NCI-H1417 (cell line): ENCODE results near the gene AQP1.

Source experiments
- DNase-seq, 3 experiments: peaks; one replicate each; lab custom pipeline; 2025; lab: John Stamatoyannopoulos, UW

The AQP1 gene

DNA sequence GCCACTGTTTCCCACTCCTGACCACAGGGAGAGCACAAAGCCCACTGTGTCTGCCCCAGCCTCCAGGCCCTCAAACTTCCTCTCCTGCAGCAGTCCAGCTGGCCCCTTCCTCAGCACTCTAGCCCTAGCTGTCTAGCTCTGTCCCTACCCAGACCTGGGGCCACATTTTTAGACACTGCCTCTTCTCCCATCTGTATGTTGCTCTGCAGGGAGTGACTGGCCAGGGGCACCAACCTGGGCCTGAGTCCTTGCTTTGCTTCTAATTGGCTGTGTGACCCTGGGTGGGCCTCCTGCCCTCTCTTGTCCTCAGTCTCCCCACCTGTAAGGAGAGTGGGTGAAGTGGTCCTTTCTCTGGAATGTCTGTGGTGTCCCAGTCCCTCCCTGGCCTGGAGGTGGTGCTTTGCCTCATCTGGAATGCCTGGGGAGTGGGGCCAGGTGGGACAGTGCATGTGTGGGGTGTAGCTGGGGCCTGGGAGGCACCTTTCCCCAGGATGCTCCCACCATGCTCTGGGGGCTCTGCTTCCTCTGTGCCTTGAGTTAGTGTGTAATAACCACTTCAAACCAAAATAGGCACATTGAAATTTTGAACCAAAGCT is 25.1 kb downstream of the AQP1 start:
- no peak for DNase-seq

DNA sequence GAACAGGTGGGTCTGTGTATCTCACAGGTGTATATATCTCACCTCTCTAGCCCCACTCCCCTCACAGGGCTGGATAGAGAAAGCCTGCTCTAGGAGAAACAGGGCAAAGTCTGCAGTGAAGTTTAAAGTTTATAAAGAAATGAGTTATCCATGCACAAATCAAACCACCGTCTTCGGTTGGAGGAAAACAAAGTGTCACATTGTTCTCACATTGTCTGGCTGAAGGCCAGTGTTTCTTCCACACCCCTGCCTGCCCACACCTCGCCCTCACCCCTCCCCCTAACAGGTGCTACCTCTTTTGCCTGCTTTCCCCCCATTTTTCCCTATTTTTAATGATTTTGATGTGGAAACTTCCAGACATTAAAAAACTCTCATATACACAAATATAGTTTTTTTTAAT is 25.8 kb downstream of the AQP1 start:
- no peak for DNase-seq

DNA sequence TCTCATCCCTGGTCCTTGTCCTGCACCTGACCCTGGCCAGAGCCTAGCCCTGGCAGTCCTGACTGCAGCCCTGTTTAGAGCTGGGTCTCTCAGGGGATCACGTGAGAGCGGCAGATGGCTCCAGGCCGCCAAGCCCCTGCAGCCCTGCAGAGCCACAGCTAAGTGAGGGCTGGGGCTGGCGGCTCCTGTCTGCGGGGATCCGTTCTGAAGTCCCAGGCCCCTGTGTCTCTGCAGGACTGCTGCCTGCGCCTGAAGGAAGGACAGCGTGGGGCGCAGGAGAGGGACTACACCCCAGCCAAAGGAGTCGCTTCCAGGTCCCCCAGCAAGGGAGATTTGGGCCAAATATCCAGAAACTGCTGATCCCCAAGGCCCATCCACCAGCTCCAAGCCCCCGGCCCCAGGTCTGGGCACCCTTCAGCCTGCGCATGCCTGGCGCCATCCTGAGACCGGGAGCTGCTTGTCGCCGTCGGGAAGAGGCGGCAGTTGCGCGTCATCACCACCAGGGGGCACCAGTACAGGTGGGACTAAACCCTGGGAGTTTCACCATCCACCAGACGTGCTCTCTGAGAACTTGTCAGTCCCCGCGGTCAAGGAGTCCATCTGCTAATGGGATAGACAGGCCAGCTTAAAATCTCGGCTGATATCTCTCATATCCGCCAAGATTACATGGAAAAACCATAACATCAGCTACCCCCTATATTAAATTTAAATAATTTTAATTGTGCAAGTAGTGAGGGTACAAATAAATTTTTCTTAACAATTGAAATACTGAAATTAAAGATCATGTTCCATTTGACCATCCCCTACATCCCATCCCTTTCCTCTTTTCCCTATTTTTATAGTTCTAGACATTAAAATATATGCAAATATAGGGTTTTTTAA is 27.0 kb downstream of the AQP1 start:
- peak; percentile 66 to 81 (median 71) for DNase-seq

DNA sequence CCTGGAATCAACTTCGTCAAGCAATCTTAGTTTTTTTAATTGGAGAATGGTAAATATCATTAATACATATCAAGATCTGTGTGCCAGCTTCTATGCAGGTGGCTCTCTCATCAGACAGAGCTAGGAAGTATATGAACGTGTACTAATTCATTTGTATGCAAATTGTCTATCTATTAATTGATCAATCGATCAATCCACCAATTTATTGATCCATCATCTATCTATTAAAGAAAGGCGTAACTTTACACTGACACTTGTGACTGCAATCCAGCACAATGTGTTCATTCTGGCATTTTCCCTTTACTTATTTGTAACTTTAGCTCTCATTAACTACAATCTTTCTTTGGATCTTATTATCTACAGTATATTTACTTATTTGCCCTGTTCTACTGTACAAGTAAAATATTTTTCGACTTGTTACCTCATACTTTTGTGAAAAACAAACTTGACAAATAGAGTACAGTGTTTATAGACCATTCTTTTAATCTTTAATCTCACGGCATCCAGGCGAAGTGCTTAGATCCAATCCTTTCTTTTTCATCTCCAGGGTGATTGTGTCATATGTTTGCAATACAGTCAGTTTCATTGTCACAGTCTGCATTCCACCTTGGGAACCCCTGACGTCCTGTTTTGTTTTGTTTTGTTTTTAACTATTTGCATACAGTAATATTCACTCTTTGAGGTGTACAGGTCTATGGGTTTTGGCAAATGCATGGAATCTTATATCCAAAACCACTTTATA is 30.1 kb downstream of the AQP1 start:
- DNase-seq, result peak in 2 of 3 experiments; percentile 6 to 54

DNA sequence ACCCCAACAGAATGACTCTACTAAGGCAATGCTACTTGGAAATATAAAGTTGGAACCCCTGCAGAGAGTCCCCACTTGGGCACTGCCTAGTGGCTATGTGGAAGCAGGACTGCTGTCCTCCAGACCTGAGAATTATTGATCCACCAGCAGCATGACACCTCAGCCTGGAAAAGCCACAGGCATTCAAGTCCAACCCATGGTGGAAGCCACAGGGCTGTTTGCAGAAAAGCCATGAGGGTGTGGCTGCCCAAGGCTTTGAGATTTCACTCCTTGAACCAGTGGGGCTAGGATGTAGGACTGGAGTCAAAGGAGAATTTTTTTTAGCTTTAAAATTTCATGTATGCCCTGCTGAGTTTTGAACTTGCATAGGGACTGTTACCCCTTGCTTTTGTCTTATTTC is 38.5 kb downstream of the AQP1 start:
- DNase-seq, result no peak

DNA sequence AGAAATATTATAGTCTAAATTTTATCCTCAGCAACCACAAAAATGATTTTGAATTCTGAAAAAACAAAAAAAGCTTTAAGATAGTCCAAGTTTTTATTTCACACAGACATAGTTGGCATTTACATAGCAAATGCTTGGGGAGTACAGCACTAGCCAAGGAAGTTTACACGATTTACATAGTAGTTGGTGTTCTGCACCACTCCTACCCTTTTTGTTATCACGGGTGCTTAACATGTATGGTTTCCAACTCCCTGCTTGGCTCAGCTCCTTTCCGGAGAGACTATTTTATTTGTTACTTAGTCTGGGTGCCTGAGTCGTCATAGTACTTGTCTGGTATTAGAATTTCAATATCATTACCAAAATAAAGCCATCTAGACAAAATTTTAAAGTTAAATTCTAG is 43.3 kb downstream of the AQP1 start:
- no peak for DNase-seq

DNA sequence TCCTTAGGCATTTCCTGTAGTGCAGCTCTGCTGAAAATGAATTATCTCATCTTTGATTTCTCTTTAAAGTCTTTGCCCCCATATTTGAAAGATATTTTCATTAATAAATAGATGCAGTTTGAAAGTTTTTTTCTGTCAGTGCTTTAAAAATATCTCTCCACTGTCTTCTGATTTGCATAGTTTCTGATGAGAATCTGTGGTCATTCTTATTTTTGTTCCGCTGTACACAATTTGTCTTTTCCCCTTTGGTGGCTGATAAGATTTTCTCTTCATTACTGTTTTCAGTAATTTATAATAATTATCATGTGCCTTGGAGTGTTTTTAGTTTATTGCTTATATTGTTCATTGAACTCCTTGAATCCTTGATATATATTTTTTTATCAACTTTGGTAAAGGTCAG is 45.1 kb downstream of the AQP1 start:
- DNase-seq, result no peak

DNA sequence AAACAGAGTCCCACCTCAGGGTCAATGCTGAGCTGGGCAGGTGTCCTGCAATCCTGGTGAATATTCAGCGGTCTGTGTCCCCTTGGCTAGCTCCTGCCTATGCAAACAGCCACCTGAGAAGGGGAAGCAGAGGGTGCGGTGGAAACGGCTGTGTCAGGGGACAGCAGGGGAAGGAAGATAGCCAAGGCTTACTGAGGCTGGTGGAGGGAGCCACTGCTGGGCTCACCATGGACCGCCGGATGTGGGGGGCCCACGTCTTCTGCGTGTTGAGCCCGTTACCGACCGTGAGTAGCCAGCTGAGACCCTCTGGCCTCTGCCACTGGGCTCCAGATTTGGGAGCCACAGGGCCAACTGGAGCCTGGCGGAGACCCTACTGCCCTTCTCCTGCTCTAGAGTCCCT is 52.2 kb downstream of the AQP1 start, which contains the start of gene GHRHR:
GHRHR (plus strand) TSS at position 112 of the 400 bp plus-strand sequence; CDS start at position 228, 116 bp downstream.
- no peak for DNase-seq

DNA sequence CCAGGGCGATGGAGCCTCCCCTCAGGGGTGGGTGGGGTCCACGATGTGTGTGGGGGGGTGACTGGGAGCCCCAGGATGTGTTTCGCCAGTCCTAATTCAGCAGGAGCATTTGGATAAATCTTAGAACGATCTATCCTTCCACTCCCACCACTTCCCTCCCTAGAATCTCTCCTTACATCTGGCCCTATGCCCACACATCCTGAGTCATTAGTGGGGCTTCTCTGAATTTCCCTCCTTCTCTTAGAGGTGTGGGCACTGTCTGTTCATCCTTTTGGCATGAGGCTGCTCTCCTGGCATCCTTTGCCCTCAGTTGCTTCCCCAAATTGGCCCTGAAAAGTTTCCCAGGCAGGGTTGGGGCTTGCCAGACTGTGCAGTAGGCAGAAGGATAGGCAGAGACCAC is 53.7 kb downstream of the AQP1 start:
- no peak for DNase-seq

DNA sequence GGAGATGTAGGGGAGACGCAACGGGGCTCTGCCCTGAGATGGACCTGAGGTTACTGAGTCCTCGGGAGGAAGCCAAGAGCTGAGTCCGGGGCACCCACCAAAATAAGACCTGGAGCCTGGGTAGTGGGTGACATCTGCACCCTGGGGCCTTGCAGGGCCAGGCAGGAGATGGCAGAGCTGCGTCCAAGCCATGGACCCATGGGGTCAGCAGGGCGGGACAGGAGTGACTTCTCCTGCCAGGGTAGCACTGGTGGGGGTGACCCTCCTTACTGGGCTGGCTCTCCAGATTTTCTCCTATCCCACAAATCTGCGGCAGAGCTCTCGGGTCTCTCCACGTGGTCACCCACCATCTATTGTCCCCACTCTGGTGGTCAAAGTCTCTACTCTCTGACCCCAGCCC is 54.2 kb downstream of the AQP1 start:
- DNase-seq, result no peak

DNA sequence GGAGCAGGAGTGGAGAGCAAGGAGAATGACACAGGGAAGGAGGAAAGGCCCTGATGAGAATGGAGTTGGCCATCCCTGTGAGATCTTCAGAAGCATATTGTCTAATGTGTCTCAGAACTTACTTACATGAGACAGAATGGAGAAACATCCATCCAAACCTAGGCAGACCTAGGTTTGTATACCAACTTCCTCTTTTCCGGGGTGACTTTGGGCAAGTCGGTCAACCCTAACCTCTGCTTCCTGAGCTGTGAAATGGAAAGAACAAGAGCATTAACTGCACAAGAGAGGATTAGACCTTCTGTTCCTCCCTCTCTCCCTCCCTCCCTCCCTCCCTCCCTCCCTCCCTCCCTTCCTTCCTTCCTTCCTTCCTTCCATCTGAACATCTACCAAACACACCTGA is 56.6 kb downstream of the AQP1 start:
- no peak for DNase-seq

DNA sequence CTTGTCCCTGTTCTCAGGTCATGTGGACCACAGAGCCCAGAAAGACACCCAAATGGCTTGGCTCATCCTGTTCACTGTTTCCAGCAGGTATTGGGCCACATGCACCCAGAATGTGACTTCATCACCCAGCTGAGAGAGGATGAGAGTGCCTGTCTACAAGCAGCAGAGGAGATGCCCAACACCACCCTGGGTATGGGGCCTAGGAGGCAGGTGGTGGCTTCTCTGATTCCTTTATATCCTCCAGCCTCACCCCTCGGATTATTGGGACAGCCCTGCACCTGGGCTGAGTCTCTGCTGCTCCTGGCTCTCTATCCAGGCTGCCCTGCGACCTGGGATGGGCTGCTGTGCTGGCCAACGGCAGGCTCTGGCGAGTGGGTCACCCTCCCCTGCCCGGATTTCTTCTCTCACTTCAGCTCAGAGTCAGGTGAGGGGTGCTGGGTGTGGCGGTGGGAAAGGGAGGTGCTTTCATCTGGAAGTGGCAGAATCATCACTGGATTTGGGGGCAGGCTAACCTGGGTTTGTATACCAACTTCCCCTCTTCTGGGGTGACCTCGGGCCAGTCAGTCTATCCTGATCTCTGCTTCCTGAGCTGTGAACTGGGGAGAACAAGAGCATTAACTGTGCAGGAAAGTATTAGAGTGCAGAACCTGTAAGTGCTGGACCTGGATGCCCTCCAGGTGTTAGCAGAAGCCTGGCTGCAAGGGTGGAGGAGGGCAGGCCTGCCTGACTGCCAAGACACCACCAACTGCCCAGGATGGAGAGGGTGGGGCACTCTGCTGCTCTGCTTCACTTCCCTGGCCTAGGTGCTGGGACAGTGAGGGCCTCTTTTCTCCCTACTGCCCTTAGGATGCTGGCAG is 57.3 kb downstream of the AQP1 start:
- DNase-seq, result no peak

DNA sequence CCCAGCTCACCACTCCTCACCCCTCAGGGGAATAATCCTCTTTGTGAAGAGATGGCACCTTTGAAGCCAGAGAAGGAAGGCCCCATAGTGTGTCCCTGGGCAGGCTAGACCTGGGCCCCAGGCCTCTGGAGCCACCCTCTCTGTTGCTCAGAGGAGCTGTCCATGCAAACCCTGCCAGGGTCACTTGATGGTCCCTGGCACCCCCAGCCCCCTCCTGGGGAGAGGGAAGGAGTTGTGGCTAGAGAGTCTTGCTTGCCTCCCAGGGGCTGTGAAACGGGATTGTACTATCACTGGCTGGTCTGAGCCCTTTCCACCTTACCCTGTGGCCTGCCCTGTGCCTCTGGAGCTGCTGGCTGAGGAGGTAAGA is 57.9 kb downstream of the AQP1 start:
- DNase-seq, result no peak

DNA sequence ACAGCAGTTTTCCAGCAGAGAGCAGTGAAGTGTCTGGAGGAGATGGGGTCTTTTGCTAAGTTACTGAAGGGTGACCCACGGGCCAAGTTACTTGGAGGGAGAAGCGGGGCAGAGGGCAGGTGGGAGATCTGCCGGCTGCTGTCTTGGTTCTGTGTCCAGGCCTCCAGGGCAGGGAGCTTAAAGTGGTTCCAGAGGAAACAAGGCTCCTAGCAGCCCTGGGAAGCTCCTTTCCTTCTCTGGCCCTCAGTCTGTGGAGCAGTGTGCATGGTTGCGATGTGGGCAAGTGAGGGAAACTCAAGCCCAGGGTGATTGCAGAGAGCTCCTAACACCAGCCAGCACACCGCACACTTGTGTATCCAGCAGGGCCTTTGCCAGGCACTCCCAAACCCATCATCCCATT is 58.4 kb downstream of the AQP1 start:
- DNase-seq, result no peak

DNA sequence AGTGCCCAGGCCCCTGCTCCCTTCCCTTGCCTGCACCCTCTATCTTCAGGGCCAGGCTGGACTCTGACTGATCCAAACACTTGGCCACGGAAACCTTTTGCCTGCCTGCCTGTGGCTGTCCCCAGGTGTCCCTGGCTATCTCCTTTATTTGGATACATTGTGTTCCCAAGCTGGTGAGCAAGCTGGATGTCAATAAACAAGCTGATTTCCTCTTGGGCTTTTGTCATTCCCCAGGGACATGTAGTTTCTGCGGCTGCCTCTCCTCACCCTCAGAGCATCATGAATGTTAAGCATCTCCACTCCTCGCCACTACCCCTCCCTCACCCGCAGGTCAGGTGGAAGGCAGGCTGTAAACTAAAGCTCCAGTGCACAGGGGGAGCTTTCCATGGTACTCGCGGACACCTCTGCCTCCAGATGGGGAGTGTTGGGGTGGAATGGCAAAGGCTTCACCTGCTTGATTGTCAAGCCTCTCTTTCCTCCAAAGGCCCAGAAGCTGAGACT is 59.0 kb downstream of the AQP1 start:
- peak in 2 of 3 experiments; percentile 30 to 46 for DNase-seq

DNA sequence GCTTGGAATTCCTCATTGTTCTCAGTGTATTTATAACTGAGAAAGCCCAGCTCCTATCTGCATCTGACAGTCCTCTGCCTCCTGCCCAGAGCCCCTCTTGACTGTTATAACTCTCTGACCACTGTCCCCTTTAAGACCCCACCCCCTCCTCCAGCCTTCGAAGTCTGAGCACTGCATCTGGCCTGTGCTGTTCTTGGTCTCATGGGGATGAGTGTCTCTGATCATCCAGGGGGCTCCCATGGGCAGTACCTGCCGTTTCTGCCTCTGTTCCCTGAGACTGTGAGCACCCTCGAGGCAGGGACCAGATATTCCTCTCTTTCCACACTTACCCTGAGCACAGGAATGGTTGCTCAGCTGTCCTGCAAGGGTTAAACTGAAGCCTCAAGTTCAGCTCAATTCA is 59.8 kb downstream of the AQP1 start:
- DNase-seq, result no peak

DNA sequence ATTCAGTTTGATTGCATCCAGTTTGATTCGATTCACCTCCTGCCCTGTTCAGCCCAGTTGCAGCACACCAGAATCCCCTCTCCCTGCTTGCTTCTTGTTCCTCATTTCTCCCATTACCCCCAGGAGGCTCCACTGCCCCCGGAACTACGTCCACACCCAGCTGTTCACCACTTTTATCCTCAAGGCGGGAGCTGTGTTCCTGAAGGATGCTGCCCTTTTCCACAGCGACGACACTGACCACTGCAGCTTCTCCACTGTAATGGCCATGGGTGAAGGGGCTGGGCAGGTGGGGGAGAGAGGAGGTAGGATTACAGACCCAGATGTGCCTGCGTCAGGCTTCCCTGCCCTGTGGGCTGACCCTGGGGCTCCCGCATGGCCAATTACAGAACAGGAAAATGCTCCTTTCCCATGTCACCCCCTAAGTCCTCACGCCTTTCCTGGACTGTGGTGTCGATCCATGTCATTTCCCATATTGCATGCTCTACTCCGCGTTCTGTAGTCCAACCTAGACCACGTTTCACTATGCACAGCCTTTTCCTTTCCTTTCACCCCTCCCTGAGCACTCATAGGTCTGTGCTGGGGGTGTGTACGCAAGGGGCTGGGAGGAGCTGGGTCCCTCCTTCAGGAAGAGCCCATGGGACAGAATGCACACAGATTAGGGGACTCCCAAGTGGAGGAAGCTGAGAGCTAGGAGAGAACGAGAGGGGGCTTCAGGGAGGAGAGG is 60.3 kb downstream of the AQP1 start:
- DNase-seq, result no peak

DNA sequence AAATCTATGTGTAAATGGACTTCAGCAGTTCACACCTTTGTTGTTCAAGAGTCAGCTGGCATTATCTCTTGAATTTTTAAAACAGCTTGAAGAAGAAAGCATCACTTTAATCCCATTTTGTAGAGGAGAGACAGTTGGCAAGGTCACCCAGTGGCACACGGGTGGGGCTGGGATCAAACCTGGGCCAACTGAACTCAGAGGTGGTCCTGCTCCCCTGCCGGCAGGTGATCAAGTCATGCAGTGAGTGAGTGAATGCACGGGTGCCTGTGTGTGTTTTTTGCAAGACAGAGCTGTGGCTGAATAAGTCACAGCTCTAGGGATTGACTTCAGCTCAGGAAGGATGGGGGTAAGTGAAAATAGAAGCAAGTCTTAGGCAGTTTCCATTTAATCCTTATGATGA is 61.6 kb downstream of the AQP1 start:
- no peak for DNase-seq

DNA sequence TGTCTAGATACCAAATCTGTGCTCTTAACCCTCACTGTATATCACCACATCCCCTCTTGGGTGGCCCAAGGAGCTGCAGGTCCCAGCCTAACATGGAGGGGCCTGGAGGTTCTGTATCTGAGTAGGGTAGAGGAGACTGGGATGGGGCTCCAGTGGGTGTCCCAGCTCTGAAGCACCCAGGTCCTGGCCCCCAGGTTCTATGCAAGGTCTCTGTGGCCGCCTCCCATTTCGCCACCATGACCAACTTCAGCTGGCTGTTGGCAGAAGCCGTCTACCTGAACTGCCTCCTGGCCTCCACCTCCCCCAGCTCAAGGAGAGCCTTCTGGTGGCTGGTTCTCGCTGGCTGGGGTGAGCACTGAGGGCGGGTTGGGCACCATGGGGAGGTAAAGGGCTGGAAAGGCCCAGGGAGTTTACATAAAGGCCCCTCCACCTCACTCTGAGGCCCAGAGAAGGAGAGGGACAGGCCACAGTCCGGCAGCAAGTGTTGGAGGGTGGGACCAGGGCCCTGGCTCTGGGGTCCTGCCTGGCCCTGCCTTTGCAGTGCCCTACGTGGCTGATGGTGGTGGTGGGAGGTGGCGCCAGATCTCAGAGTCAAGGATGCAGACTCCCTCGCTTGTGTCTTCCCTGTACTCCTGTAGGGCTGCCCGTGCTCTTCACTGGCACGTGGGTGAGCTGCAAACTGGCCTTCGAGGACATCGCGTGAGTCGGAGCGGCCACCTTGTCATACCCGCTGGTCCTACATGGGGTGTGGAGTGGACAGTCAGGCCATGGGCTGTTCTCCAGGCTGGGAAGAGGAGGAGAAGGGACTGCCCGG is 62.3 kb downstream of the AQP1 start:
- no peak for DNase-seq

DNA sequence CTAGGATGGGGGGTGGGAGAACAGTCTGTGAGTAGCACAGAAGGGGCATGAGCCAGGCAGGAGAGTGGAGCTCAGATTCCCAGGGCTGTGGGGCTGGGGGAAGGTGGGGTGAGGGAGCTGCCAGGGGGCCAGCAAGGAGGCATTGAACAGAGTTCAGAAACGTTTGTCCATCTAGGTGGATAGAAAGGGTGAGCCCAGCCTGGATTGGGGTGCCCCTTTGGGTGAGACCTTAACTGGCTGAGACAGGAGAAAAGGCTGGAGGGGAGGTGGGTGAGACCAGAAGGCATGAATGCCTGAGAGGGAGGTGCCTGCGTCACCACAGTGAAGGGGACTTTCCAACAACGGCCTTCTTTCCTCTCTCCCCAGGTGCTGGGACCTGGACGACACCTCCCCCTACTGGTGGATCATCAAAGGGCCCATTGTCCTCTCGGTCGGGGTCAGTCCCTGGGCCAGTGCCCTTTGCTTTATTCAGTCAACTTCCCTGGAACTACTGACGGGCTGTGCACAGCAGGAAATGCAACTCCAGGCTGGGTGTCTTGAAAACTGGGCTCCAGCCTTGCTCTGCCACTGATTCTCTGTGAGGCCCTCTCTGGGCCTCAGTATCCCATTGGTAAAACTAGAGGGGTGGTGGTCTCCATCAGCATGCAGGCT is 63.1 kb downstream of the AQP1 start:
- DNase-seq, result peak in 2 of 3 experiments; percentile 26 to 37
